Activated CD8-positive, alpha-beta T cell treated with anti-CD3 and anti-CD28 coated beads for 36 hours (primary cell): ENCODE data around the gene GLRX3. TPM values are rescaled to one million over a fixed set of nuclear protein-coding genes. Genes with fewer than 3 reads are reported as not detected.

Experiments
- ATAC-seq: fragments of 200-7000 bp; cut with Tn5 transposase; one replicate; pipeline ENCODE4 v1.10.0; 2021; ENCODE audit warnings: mild to moderate bottlenecking, moderate library complexity
- CTCF ChIA-PET: fragments of 350-600 bp; sonication (Branson Sonifier 250); formaldehyde crosslinking; loops from one replicate; lab custom pipeline; 2021; ENCODE audit warnings: antibody characterized with exemption; lab: Charles Lee
- POLR2A ChIA-PET: fragments of 350-600 bp; sonication (Branson Sonifier 250); formaldehyde crosslinking; loops from one replicate; lab custom pipeline; 2021; ENCODE audit warnings: antibody characterized with exemption; lab: Charles Lee
- DNase-seq: peaks from one replicate; pipeline ENCODE4 v3.0.0-alpha.2; 2020
- H3K27ac Mint-ChIP-seq: one replicate; pipeline ENCODE4 v1.8.0; 2021; ENCODE audit warnings: mild to moderate bottlenecking, mixed read lengths
- H3K27me3 Mint-ChIP-seq: one replicate; pipeline ENCODE4 v1.8.0; 2021; ENCODE audit warnings: mixed read lengths
- H3K36me3 Mint-ChIP-seq: one replicate; pipeline ENCODE4 v1.8.0; 2021; ENCODE audit warnings: low read depth, mixed read lengths
- H3K4me1 Mint-ChIP-seq: one replicate; pipeline ENCODE4 v1.8.0; 2021; ENCODE audit warnings: low read depth, mixed read lengths
- H3K4me3 Mint-ChIP-seq: one replicate; pipeline ENCODE4 v1.8.0; 2021; ENCODE audit warnings: mild to moderate bottlenecking, moderate library complexity, mixed read lengths
- H3K9me3 Mint-ChIP-seq: one replicate; pipeline ENCODE4 v1.8.0; 2021; ENCODE audit warnings: mixed read lengths
- CTCF ChIP-seq: fragments of 200-600 bp; IDR thresholded peaks from one replicate; pipeline ENCODE4 v1.8.0; 2022; ENCODE audit warnings: antibody characterized with exemption, mild to moderate bottlenecking
- intact Hi-C: fragments of 100-400 bp; cut with micrococcal nuclease; formaldehyde crosslinking; loops from one replicate; pipeline ENCODE4 v1.10.0; 2022
- total RNA-seq, 2 experiments: library from RNA; stranded (reverse); gene quantifications; one replicate each; pipeline ENCODE4 v1.2.3, GENCODE V29; 2021

GLRX3 gene
- total RNA-seq, 2 experiments from 2014 or later = 109 to 121 TPM

DNA sequence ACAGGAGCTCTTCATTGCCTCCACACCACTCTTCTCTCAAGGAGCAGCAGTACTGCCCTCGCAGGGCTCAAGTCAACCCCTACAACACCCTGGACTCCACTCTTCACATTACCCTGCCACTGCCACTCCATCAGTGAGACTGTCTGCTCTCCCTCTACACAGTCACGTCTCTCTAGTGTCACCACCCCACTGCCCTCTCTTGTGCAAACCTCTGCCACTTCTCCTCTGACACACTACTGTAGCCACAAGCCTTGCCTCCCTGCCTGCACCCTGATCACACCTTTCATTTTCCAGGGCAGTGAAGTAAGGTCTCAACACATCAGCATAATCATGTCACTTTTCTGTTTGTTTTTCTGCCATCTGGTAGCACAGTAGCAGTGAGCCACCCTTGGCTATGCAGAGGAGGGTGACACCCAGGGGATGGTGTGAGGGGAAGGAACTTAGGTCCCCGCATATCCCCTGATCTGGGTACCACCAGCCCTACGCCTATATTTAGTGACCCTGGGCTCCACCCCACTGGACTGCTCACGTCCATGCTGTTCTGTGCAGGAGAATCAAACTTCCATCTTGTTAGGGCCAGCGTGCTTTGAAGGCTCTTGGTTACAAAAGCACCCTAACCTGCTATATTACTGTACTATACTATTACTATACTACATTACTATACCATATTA, 27.1 kb upstream of the GLRX3 start:
- Mint-ChIP-seq H3K27me3 (no peaks in the 10 kb centered on the region), H3K27ac (peak overlapping the region; percentile 75), H3K4me1 (peaks cover 43% of the 10 kb centered on the region), H3K9me3 (no peaks in the 10 kb centered on the region), H3K4me3 (peak overlapping the region; percentile 92), H3K36me3 (peaks cover 30% of the 10 kb centered on the region)
- DNase-seq (peak; percentile 15), ATAC-seq (no peak)
- intact Hi-C loops = no loop called here
- no peak for TF ChIP-seq CTCF
- CTCF ChIA-PET = interaction anchor here (1.0 to 3.6 kb wide), 8 partner anchors 8 to 225 kb away, joined by 3 to 44 read pairs (median 6); partner anchors contain the start of gene GLRX3
- POLR2A ChIA-PET = interaction anchor here (0.7 to 3.3 kb wide), 7 partner anchors 10 to 39 kb away, joined by 3 to 54 read pairs (median 8); partner anchors contain the start of gene GLRX3

DNA sequence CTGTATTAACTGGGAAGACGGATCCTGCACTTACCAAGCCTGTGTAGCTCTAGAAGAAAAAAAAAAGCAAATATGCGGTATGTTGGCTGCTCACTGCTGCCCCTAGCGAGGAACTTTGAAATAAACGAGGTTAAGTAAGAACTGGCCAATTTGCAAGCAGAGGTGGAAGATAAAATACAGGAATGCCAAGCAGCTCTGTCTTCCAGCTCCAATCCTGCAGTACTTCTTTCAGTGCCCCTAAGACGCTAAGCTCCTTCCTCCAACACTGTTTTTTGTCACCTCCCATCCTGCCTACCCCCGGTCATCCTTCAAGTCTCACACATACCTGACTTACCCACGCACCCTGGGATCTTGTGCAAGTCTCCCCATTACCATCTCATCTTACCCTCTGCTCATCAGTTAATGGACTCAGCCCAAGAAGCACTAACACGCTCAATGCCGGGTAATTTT, 26.4 kb upstream of the GLRX3 start:
- Mint-ChIP-seq H3K4me3 (peak overlapping the region; percentile 92), H3K4me1 (peaks cover 43% of the 10 kb centered on the region), H3K9me3 (no peaks in the 10 kb centered on the region), H3K36me3 (peaks cover 27% of the 10 kb centered on the region), H3K27me3 (no peaks in the 10 kb centered on the region), H3K27ac (peak overlapping the region; percentile 97)
- TF ChIP-seq CTCF = peak; percentile 81
- ChIA-PET POLR2A (interaction anchor here (0.7 to 3.3 kb wide), 7 partner anchors 11 to 38 kb away, joined by 3 to 54 read pairs (median 8); partner anchors contain the start of gene GLRX3), CTCF (interaction anchor here (0.7 to 3.6 kb wide), 12 partner anchors 9 to 226 kb away, joined by 3 to 44 read pairs (median 5); partner anchors contain the start of gene GLRX3)
- peak; percentile 84 for DNase-seq
- no peak for ATAC-seq
- intact Hi-C loops = no loop called here

GRCh38 chr10:130110246-130111112, 25.7 kb upstream of the GLRX3 start, which contains the start of gene C10orf143:
Gene C10orf143 (minus strand): TSS chr10:130110830. CDS start chr10:130110772, 58 bp downstream.
- intact Hi-C loops = loop anchor here (1.0 kb wide), 1 partner anchor 27 kb away; no protein-coding TSS in a partner anchor
- peak; percentile 84 for ATAC-seq
- POLR2A ChIA-PET = interaction anchor here (0.6 to 3.3 kb wide), 8 partner anchors 13 to 361 kb away, joined by 3 to 54 read pairs (median 8); partner anchors contain the start of gene GLRX3

More at GRCh38 chr10:130110246-130111112, 25.7 kb upstream of the GLRX3 start, which contains the start of gene C10orf143:
- CTCF ChIA-PET = interaction anchor here (0.7 to 3.6 kb wide), 16 partner anchors 10 to 227 kb away, joined by 3 to 44 read pairs (median 4); partner anchors contain the start of gene GLRX3
- no peaks in the 10 kb centered on the region for H3K27me3 Mint-ChIP-seq
- peak within 1 kb of the TSS; percentile 97 for H3K27ac Mint-ChIP-seq
- peak; percentile 97 for DNase-seq
- peak within 1 kb of the TSS; percentile 92 for H3K4me3 Mint-ChIP-seq
- H3K4me1 Mint-ChIP-seq = peaks cover 43% of the 10 kb centered on the region
- H3K36me3 Mint-ChIP-seq = peaks cover 27% of the 10 kb centered on the region
- no peaks in the 10 kb centered on the region for H3K9me3 Mint-ChIP-seq
- TF ChIP-seq CTCF = no peak
